CD4-positive, alpha-beta T cell treated with Interleukin-6 for 4 hours (primary cell): ENCODE data around the gene M1AP.

Source experiments
- DNase-seq: peaks from one replicate; pipeline ENCODE4 v3.0.0-alpha.2; 2020; ENCODE audit warnings: mixed read lengths

The M1AP gene

GRCh38 chr2:74560591-74560990 is 87.5 kb downstream of the M1AP start:
- no peak for DNase-seq

- DNase-seq, result no peak
These were observed 88.2 kb downstream of the M1AP start for GRCh38 chr2:74559912-74560311.

DNA sequence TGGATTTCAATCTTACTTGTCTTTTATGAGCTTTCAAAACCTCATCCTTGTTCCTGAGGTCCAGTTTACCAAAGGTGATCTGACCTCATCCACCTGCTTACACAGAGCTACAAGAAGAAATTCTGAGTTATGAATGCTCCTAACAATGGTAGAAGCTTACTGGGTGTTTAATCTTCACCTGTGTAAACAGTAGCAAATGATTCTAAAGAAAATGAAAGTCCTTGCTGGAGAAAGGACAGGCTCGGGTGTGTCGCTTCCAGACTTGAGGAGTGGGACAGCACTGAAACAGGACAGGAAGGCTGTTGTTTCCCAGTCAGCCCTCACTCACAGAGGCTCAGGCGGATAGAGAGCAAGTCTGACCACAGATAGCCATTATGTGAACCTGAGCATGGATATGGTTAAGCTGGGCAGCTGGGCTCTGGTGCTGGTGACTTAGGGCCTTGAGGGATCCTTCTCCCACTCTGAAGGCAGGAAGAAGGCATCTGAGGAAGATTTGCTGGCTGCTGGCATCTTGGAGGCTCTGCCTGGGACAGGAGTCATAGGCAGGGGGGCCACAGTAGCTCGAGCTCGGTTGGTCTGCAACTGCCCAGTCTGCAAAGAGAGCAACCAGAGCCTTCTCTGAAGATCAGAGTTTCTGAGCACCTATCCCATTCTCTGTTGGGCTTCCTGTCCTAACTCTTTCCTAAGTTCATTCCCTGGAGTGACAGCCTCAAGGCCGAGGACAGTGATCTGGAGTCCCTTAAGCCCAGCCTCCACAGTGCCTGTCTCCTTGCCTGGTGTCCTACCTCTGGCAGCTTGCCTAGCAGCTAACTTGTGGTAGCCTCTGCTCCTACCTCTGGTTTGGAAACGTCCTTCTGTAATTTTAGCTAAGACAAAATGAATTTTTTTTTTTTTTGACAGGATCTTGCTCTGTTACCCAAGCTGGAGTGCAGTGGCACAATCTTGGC is 89.6 kb downstream of the M1AP start:
- no peak for DNase-seq

GRCh38 chr2:74556831-74557370 is 91.2 kb downstream of the M1AP start:
- no peak for DNase-seq

GRCh38 chr2:74556159-74556558 is 92.0 kb downstream of the M1AP start:
- DNase-seq, result no peak

DNA sequence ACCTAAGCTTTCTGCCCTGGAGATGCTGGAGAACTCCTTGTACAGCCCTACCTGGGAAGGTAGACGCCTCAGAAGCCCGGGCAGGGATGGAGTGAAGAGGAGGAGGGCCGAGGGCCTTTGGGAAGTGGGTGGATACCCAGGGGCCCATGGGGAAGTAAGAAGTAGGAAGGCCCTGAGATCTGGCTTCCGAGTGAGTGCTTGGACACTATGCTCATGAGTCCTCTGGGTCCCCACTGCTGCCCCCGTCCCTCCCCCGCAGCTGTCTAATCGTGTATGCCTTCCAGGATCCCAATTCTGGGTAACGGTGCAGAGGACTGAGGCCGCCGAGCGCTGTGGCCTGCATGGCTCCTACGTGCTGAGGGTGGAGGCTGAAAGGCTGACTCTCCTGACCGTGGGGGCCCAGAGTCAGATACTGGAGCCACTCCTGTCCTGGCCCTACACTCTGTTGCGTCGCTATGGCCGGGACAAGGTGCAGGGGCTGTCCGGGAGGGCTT is 92.5 kb downstream of the M1AP start:
- no peak for DNase-seq

DNA sequence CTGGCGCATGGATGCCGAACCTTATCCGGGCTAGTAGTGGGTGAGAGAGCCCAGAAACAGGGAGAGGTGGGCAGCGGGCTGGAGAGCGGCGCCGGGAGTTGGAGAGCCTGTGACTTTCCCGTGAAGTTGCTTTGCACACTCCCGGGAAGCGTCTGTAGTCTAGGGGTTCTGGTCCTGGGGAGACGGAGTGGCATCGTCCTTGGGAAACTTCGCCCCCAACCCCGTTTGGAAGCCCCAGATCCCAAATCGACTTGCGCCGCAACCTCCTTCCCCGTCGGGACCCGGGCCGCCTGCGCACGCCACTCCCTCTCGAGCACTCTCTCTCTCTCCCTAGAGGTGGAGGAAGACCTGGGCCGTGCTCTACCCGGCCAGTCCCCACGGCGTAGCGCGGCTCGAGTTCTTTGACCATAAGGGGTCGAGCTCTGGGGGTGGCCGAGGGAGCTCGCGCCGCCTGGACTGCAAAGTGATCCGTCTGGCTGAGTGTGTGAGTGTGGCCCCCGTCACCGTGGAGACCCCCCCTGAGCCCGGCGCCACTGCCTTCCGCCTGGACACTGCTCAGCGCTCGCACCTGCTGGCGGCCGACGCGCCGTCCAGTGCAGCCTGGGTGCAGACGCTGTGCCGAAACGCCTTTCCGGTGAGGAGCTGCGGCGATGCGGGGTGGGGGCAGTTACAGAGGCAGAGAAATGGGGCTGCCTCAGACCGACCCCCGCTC is 93.2 kb downstream of the M1AP start:
- peak; percentile 61 for DNase-seq

DNA sequence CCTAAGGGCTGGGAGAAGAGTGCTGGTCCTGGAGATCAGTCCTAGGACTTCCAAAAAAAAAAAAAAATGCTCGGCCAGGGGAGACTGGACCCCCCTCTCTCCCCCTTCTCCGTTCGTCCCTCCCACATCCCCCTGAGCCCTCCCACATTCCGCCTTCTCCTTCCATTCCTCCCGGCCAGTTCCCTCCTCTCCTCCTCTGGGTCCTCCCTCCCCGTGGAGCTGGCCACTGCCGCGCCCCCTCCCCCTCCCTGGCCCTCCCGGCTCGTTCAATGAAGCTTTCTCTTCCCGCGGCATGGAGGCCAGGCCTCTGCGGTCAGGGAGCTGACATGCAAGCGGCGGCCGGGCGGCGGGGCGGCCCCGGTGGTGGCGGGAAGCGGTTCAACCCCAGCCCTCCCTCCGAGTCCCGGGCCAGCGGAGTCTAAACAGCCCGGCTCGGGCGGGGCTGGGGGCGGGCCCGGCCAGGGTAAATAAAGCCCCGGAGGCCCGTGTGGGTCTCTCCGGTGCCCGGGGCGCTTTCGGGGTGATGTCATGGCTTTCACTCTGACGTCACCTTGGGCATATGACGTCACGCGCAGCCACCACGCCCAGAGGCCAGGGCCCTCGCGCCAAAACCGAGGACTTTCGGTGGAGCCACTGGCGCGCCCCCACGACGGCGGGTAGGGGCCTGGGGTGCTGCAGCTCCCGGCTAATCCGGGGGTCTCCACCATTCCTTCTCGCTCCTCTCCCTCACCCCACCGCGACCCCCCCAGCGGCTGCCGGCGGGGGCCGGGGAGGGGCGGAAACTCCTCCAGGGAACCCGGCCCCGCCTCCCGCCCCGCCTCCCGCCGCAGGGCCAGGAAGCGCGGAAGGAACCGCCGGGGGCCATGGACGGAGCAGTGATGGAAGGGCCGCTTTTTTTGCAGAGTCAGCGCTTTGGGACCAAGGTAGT is 94.0 kb downstream of the M1AP start, which contains the start of the genes DOK1 and LOXL3:
DOK1 (plus strand) TSS at position 829 of the 928 bp plus-strand sequence; CDS start at position 864, 35 bp downstream.
LOXL3 (minus strand) TSS at position 51 of the 928 bp plus-strand sequence. CDS start 1,308 bp downstream, outside the sequence.
- peak; percentile 89 for DNase-seq

DNA sequence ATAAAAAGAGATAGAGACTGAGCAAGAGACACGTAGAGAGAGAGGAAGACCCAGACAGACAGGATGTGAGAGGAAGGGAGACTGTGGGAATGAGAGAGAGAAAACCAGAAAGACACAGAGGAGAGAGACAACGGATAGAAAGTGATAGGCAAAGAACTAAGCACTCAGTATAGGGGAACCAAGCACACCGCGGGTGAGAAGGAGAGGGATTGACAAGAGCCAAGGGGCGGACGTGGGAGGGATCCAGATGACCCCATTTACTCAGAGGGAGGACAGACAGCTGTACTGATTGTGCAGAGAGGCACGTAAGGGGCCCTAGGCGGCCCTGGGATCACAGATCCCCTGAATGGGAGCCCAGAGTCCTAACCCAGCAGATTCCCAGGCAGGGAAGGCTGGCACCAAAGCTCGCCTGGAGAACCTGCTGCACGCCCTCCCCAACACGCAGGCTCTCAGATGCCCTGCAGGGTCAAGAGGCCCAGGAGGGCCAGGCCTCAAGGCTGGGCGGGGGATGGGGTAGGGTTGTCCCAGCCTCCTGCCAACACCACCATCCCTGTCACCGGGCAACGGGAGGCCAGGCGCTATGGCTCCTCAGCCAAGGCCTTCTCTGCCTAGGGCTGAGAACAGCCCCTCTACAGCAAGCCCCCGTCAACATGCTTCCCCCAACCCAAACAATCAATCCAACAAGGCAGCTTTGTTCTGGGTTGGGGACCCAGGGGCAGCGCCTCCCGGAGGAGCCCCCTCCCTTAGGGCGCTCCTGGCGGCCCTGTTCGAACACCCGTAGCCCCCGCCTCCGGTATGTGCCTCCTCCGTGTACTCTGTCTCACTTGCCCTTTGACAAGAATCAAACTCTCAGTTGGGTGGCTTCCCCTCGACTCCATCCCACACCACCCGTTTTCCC is 95.0 kb downstream of the M1AP start:
- no peak for DNase-seq

DNA sequence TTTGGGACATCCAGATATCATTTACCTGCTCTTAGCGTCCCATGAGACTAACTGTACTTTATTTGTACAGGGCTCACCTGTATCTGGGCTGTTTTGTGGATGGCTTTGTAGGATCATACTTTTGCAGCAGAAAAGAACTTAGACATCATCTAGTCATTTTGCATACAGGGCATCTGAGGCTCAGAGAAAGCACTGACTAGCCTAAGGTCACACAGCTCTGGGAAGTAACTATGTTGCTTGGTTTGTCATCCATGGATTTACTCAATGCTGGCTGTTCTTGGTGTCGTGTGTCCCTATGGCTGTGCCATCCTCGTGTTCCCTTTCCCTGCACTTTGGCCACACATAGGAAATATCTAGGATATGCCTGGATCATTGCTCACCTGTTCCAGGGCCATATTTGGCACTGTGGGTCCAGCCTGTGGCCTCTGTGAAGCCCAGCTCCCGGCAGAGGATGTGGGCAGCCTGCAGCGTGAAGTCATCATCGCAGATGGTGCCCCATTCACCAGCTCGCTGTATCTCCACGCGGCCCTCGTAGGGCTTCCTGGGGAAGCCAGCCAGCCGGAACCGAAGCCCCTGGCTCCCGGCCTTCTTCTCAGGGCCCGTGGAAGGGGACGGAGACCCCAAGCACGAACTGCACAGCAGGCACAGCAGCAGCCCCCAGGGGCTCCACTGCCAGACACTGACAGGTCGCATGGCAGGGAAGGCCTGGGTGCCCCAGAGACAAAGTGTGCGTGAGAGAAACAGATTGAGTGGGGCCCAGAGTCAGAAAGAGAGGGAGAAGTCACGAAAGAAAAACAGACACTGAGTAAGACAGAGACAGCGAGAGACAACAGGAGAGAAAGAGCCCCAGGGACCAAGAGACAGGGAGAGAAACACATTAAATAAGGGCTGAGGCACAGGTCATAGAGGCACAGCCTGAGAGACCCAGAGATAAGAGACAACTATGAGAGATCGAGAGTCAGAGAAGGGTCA is 95.9 kb downstream of the M1AP start:
- no peak for DNase-seq

- no peak for DNase-seq
These were observed 96.6 kb downstream of the M1AP start for GRCh38 chr2:74551530-74551929.

DNA sequence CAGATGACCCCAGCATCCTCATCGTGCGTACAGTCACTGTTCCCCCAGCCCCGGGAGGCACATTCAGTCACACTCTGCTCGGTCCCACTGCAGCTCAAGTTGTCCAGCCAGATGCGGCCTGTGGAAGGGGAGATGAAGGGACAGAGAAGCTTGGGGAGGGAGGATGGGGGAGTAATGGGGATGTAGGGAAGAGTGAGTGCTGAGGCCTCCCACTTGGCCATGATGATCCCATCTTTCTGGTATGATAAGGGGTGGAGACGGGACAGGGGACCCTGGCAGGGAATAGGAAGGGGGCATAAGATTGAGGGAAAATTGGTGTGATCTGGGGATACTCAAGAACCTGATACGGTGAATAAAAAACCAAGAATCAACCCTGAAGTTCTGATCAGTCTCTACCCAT is 97.9 kb downstream of the M1AP start:
- no peak for DNase-seq

GRCh38 chr2:74548900-74549826 is 99.0 kb downstream of the M1AP start:
- DNase-seq, result no peak

DNA sequence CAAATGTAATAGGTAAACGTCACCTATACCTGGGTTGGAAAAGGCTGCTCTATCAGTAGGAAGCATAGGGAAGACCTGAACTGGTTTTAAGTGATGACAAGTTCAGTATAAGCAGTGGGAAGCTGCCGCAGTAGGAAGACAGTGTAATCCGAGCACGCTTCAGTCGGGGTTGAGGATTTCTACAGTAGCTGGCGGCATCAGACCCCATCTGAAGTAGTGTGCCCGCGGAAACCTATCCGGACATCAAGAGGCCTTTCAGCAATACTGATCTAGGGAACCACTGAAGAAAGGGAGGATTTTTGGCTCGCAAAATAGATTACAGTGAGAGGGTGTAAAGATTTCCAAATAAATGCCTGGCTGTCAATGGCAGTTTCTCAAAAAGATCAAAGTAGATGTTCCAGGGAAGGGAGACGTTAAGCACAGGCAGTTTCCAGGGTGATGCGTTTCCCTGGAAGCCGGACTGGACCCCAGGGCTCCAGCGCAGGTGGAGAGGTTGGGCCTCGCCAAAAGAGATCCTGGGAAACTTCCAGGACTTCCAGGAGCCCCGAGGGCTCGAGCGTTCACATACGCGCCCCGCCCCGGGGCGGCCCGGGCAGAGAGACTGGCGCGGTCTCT is 99.7 kb downstream of the M1AP start:
- DNase-seq, result no peak

GRCh38 chr2:74546004-74546403 is 102.1 kb downstream of the M1AP start:
- no peak for DNase-seq

GRCh38 chr2:74544634-74545033 is 103.5 kb downstream of the M1AP start:
- DNase-seq, result peak; percentile 38

GRCh38 chr2:74542978-74543377 is 105.2 kb downstream of the M1AP start:
- no peak for DNase-seq

DNA sequence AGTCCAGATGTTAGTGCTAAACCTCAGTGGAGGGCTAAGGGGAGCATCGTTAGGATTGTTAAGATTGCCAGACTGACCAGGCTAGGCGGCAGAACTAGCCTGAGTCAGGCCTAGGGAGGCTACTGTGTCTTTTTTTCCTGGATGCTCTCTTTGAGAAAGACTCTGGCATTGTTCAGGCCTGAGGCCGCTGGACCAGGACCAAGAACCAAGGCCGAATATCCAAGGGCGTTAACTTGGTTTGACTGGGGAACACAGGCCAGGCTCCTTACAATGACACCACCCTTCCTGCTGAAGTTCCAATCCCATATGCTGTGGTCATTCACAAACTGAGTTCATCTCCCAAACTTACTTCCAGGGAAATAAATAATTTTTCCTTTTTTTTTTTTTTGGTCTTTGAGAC is 107.8 kb downstream of the M1AP start:
- DNase-seq, result no peak
